HepG2 (cell line): ENCODE results near the gene LIMK2. TPM values are rescaled to one million over a fixed set of nuclear protein-coding genes. Genes with fewer than 3 reads are reported as not detected.

ENCODE experiments used
- ATF2 ChIP-seq: sonication (generic); formaldehyde crosslinking; IDR thresholded peaks from 2 replicates; pipeline ENCODE4 v1.4.0; 2020; ENCODE audit warnings: missing genetic modification reagents
- GABPB1 ChIP-seq: IDR thresholded peaks from 2 replicates; pipeline ENCODE4 v1.6.1; 2016; ENCODE audit warnings: mild to moderate bottlenecking, missing genetic modification reagents, moderate library complexity, missing compliant biosample characterization
- GTF3A ChIP-seq: sonication (generic); formaldehyde crosslinking; conservative IDR thresholded peaks from 2 replicates; pipeline ENCODE4 v1.4.0; 2020; ENCODE audit warnings: mild to moderate bottlenecking, missing genetic modification reagents
- HDAC6 ChIP-seq: fragments of 200-600 bp; sonication (generic); IDR thresholded peaks from 2 replicates; pipeline ENCODE4 v1.7.0; 2017; ENCODE audit warnings: mild to moderate bottlenecking, antibody characterized with exemption, low read length, low read depth
- KLF12 ChIP-seq: sonication (generic); formaldehyde crosslinking; IDR thresholded peaks from 2 replicates; pipeline ENCODE4 v1.4.0; 2020; ENCODE audit warnings: missing genetic modification reagents, borderline replicate concordance
- KMT2B ChIP-seq: IDR thresholded peaks from 2 replicates; pipeline ENCODE4 v1.6.1; 2016; ENCODE audit warnings: missing genetic modification reagents, missing compliant biosample characterization
- MEIS1 ChIP-seq: sonication (generic); formaldehyde crosslinking; IDR thresholded peaks from 2 replicates; pipeline ENCODE4 v1.9.0; 2021; ENCODE audit warnings: mild to moderate bottlenecking, missing genetic modification reagents, moderate library complexity, borderline replicate concordance
- NFRKB ChIP-seq: fragments of 450-650 bp; IDR thresholded peaks from 2 replicates; pipeline ENCODE4 v1.6.1; 2017
- PHB2 ChIP-seq: fragments of 450-650 bp; IDR thresholded peaks from 2 replicates; pipeline ENCODE4 v1.6.1; 2018; ENCODE audit not compliant: partially characterized antibody
- PHF21A ChIP-seq: sonication (generic); formaldehyde crosslinking; IDR thresholded peaks from 2 replicates; pipeline ENCODE4 v1.5.0; 2020; ENCODE audit warnings: mild to moderate bottlenecking, missing genetic modification reagents
- SAP130 ChIP-seq: IDR thresholded peaks from 2 replicates; pipeline ENCODE4 v1.6.1; 2016; ENCODE audit warnings: low read depth
- SMAD1 ChIP-seq: sonication (generic); formaldehyde crosslinking; IDR thresholded peaks from 2 replicates; pipeline ENCODE4 v1.4.0; 2020; ENCODE audit warnings: missing genetic modification reagents, low read depth, mild to moderate bottlenecking, borderline replicate concordance
- SP2 ChIP-seq: sonication (generic); formaldehyde crosslinking; IDR thresholded peaks from 2 replicates; pipeline ENCODE4 v1.5.1; 2020; ENCODE audit warnings: mild to moderate bottlenecking, missing genetic modification reagents
- SRF ChIP-seq: IDR thresholded peaks from 2 replicates; pipeline ENCODE4 v1.6.1; 2011; ENCODE audit warnings: mild to moderate bottlenecking, low read depth, low read length, moderate library complexity
- SRY ChIP-seq: sonication (generic); formaldehyde crosslinking; IDR thresholded peaks from 2 replicates; pipeline ENCODE4 v1.8.0; 2022; ENCODE audit warnings: mild to moderate bottlenecking, missing genetic modification reagents
- YEATS2 ChIP-seq: sonication (generic); formaldehyde crosslinking; IDR thresholded peaks from 2 replicates; pipeline ENCODE4 v1.4.0; 2020; ENCODE audit warnings: missing genetic modification reagents, borderline replicate concordance
- ZNF160 ChIP-seq: sonication (generic); formaldehyde crosslinking; IDR thresholded peaks from 2 replicates; pipeline ENCODE4 v1.8.0; 2022; ENCODE audit warnings: mild to moderate bottlenecking, inconsistent platforms, missing genetic modification reagents
- ZNF629 ChIP-seq: sonication (generic); formaldehyde crosslinking; conservative IDR thresholded peaks from 2 replicates; pipeline ENCODE4 v1.5.0; 2020; ENCODE audit warnings: missing genetic modification reagents
- ZNF678 ChIP-seq: sonication (generic); formaldehyde crosslinking; IDR thresholded peaks from 2 replicates; pipeline ENCODE4 v1.4.0; 2020; ENCODE audit warnings: mild to moderate bottlenecking, missing genetic modification reagents
- ZNF772 ChIP-seq: sonication (generic); formaldehyde crosslinking; IDR thresholded peaks from 2 replicates; pipeline ENCODE4 v1.5.0; 2020; ENCODE audit warnings: mild to moderate bottlenecking, missing genetic modification reagents
- polyA plus RNA-seq, 8 experiments: library from polyadenylated mRNA; depleted of rRNA in 3 of 8; stranded (reverse) in 7 of 8; unstranded in 1 of 8; fragments of >200 nt; fragmentation: Illumina TruSeq in 4 of 8; extraction: Trizol in 4 of 8; gene quantifications; 2 replicates each; pipeline versions ENCODE4 v1.2.1 to v1.2.3, GENCODE V29; 2011 to 2016; ENCODE audit warnings: low read depth in 4 of 8, missing spikeins in 1 of 8, mixed read lengths in 1 of 8; ENCODE audit not compliant: insufficient read depth in 1 of 8
- total RNA-seq, 5 experiments: library from RNA; depleted of rRNA; stranded (reverse); fragments of >200 nt; fragmentation: Illumina TruSeq; extraction: Trizol; gene quantifications; 2 replicates each; pipeline ENCODE4 v1.2.3, GENCODE V29; 2016; ENCODE audit warnings: low read depth in 1 of 5
- TF ChIP-seq, protein P1 (sequence below): sonication (generic); formaldehyde crosslinking; IDR thresholded peaks from 2 replicates; pipeline ENCODE4 v1.5.1; 2020; ENCODE audit warnings: mild to moderate bottlenecking, missing genetic modification reagents, borderline replicate concordance
- TF ChIP-seq, protein P2 (sequence below): IDR thresholded peaks from 2 replicates; pipeline ENCODE4 v1.6.1; 2016; ENCODE audit warnings: missing compliant biosample characterization, missing genetic modification reagents, borderline replicate concordance

The LIMK2 gene
- total and polyA plus RNA-seq, 2 of the 13 experiments (the other 11 are each of a cell fraction or from before 2014, with no cell fraction given) = 20.9 to 29.8 TPM

GRCh38 chr22:31211862-31212730, at the start of gene LIMK2 (continued):
- TF ChIP-seq PHF21A (CRISPR knock-in tag) (0 out of 2 replicates have a peak, but pooled peaks have one; percentile 47), SMAD1 (CRISPR knock-in tag) (no peak), ATF2 (CRISPR knock-in tag) (peak; percentile 67), YEATS2 (peak; percentile 82), ZNF160 (CRISPR knock-in tag) (0 out of 2 replicates have a peak, but pooled peaks have one; percentile 49), HDAC6 (no peak), ZNF772 (CRISPR knock-in tag) (no peak), SRY (peak; percentile 23; the same call in 1 of the 2 replicates), GABPB1 (peak; percentile 90), SAP130 (CRISPR knock-in tag) (peak; percentile 91), KLF12 (CRISPR knock-in tag) (peak; percentile 37; the same call in 1 of the 2 replicates), SP2 (CRISPR knock-in tag) (no peak), MEIS1 (CRISPR knock-in tag) (no peak; the same call in 1 of the 2 replicates), NFRKB (no peak), GTF3A (CRISPR knock-in tag) (0 out of 2 replicates have a peak, but pooled peaks have one; percentile 54), KMT2B (CRISPR knock-in tag) (peak; percentile 77; the same call in 1 of the 2 replicates), PHB2 (no peak), SRF (no peak), ZNF678 (CRISPR knock-in tag) (0 out of 2 replicates have a peak, but pooled peaks have one; percentile 39), ZNF629 (CRISPR knock-in tag) (peak; percentile 93)
- TF ChIP-seq, protein P1, sequence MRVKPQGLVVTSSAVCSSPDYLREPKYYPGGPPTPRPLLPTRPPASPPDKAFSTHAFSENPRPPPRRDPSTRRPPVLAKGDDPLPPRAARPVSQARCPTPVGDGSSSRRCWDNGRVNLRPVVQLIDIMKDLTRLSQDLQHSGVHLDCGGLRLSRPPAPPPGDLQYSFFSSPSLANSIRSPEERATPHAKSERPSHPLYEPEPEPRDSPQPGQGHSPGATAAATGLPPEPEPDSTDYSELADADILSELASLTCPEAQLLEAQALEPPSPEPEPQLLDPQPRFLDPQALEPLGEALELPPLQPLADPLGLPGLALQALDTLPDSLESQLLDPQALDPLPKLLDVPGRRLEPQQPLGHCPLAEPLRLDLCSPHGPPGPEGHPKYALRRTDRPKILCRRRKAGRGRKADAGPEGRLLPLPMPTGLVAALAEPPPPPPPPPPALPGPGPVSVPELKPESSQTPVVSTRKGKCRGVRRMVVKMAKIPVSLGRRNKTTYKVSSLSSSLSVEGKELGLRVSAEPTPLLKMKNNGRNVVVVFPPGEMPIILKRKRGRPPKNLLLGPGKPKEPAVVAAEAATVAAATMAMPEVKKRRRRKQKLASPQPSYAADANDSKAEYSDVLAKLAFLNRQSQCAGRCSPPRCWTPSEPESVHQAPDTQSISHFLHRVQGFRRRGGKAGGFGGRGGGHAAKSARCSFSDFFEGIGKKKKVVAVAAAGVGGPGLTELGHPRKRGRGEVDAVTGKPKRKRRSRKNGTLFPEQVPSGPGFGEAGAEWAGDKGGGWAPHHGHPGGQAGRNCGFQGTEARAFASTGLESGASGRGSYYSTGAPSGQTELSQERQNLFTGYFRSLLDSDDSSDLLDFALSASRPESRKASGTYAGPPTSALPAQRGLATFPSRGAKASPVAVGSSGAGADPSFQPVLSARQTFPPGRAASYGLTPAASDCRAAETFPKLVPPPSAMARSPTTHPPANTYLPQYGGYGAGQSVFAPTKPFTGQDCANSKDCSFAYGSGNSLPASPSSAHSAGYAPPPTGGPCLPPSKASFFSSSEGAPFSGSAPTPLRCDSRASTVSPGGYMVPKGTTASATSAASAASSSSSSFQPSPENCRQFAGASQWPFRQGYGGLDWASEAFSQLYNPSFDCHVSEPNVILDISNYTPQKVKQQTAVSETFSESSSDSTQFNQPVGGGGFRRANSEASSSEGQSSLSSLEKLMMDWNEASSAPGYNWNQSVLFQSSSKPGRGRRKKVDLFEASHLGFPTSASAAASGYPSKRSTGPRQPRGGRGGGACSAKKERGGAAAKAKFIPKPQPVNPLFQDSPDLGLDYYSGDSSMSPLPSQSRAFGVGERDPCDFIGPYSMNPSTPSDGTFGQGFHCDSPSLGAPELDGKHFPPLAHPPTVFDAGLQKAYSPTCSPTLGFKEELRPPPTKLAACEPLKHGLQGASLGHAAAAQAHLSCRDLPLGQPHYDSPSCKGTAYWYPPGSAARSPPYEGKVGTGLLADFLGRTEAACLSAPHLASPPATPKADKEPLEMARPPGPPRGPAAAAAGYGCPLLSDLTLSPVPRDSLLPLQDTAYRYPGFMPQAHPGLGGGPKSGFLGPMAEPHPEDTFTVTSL = 0 out of 2 replicates have a peak, but pooled peaks have one; percentile 10
- TF ChIP-seq, protein P2, sequence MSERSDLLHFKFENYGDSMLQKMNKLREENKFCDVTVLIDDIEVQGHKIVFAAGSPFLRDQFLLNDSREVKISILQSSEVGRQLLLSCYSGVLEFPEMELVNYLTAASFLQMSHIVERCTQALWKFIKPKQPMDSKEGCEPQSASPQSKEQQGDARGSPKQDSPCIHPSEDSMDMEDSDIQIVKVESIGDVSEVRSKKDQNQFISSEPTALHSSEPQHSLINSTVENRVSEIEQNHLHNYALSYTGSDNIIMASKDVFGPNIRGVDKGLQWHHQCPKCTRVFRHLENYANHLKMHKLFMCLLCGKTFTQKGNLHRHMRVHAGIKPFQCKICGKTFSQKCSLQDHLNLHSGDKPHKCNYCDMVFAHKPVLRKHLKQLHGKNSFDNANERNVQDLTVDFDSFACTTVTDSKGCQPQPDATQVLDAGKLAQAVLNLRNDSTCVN = no peak; the same call in 1 of the 2 replicates
